Measurements from ENCODE around the gene NREP. TPM values are rescaled to one million over a fixed set of nuclear protein-coding genes. Genes with fewer than 3 reads are reported as not detected.

The NREP gene
- total RNA-seq, 1 donor from 2014 or later, result 1,006 TPM

DNA sequence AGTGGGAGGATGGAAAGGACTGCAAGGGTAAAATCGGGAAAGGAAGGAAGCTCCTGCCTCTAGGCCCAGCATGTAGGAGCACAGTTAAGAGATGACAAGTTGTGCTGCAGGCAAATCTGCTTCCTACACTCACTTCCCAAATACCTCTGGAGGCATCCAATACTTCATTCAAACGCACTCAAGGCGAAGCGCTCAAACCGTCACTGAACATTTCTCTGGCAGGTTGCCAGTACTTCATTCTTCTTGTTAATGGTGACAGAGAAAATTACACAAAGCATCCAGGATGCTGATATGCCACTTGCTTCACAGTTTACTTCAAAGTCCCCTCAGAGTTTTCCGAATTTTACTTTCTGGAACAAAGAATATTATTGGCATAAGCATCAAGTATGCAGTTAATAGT lies 59.8 kb downstream of the NREP start:
- H3K4me1 Mint-ChIP-seq (ENCODE audit: low read depth), result peaks cover 32% of the 10 kb centered on the region
- no peak overlapping the region for H3K27ac Mint-ChIP-seq (ENCODE audit: unreplicated experiment)
- no peaks in the 10 kb centered on the region for H3K9me3 Mint-ChIP-seq (ENCODE audit: low read depth)
- DNase-seq (ENCODE audit: low spot score), result no peak
- H3K4me3 Mint-ChIP-seq (ENCODE audit: unreplicated experiment), result no peak overlapping the region
- TF ChIP-seq, protein P1, sequence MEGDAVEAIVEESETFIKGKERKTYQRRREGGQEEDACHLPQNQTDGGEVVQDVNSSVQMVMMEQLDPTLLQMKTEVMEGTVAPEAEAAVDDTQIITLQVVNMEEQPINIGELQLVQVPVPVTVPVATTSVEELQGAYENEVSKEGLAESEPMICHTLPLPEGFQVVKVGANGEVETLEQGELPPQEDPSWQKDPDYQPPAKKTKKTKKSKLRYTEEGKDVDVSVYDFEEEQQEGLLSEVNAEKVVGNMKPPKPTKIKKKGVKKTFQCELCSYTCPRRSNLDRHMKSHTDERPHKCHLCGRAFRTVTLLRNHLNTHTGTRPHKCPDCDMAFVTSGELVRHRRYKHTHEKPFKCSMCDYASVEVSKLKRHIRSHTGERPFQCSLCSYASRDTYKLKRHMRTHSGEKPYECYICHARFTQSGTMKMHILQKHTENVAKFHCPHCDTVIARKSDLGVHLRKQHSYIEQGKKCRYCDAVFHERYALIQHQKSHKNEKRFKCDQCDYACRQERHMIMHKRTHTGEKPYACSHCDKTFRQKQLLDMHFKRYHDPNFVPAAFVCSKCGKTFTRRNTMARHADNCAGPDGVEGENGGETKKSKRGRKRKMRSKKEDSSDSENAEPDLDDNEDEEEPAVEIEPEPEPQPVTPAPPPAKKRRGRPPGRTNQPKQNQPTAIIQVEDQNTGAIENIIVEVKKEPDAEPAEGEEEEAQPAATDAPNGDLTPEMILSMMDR (IDR thresholded peaks at IDR 0.05), result no peak
- H3K36me3 Mint-ChIP-seq (ENCODE audit: low read depth), result no peaks in the 10 kb centered on the region
- H3K27me3 Mint-ChIP-seq (ENCODE audit: low read depth), result no peaks in the 10 kb centered on the region

DNA sequence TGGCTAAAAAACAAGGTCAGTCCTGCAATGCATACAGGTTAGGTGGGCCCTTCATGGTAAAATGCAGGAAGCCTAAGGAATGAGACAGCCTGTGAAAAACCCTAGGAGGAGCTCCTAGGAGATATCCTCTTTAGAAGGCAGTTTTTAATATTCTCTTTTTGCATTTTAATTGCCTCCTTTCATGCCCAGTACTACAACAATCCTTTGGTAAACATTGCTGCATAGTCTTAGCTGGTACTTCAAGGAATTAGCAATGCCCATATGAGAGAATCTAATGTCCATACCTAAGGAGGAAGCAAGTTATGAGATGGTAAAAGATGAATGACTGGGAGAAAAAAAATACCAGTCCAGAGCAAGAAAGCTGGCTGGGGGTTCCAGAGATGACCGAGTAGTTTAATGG lies 61.0 kb downstream of the NREP start:
- Mint-ChIP-seq H3K36me3 (ENCODE audit: low read depth) (no peaks in the 10 kb centered on the region), H3K27me3 (ENCODE audit: low read depth) (no peaks in the 10 kb centered on the region), H3K4me1 (ENCODE audit: low read depth) (peaks cover 32% of the 10 kb centered on the region), H3K27ac (ENCODE audit: unreplicated experiment) (no peak overlapping the region), H3K4me3 (ENCODE audit: unreplicated experiment) (no peak overlapping the region), H3K9me3 (ENCODE audit: low read depth) (no peaks in the 10 kb centered on the region)
- TF ChIP-seq, protein P1 (IDR thresholded peaks at IDR 0.05), result no peak
- no peak for DNase-seq (ENCODE audit: low spot score)

DNA sequence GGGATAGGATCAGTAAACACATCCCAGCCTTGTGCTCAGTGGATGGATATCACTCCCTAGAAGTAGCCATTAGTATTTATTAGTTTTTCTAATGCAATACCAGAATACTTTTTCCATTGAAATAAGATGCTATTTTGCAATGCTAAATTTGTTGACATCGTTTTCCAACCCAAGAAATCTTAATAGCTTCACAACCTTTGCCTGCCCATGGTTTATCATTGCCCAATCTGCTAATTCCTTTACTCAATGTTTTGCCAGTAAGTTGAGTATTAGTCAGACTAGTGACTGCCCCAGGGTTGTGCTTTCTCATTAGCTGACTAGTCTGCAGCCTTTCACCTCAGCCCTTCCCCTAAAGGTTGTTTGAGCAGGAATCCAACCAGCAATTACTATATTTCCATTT lies 62.9 kb downstream of the NREP start:
- Mint-ChIP-seq H3K36me3 (ENCODE audit: low read depth) (no peaks in the 10 kb centered on the region), H3K27me3 (ENCODE audit: low read depth) (no peaks in the 10 kb centered on the region), H3K4me1 (ENCODE audit: low read depth) (peaks cover 27% of the 10 kb centered on the region), H3K9me3 (ENCODE audit: low read depth) (no peaks in the 10 kb centered on the region), H3K4me3 (ENCODE audit: unreplicated experiment) (no peak overlapping the region), H3K27ac (ENCODE audit: unreplicated experiment) (no peak overlapping the region)
- TF ChIP-seq, protein P1 (IDR thresholded peaks at IDR 0.05), result no peak
- no peak for DNase-seq (ENCODE audit: low spot score)

DNA sequence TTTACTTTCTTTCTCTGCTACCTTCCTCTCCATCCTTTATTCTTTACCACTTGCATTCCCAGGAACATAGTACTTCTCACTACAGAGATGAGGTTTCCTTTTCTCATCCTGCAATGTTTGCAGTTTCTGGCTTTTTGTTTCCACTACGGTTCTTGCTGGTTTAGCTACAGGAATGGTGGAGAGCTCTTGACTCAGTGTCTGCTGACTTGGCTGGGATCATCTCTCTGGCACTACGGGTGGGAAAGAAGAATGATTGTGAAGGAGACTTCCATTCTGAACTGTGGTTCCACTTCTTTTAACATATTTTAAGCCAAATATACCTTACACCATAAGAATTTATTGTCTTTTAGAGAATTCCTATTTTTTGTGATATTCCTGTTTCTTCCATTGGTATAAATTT lies 65.1 kb downstream of the NREP start:
- no peaks in the 10 kb centered on the region for H3K9me3 Mint-ChIP-seq (ENCODE audit: low read depth)
- no peak overlapping the region for H3K4me3 Mint-ChIP-seq (ENCODE audit: unreplicated experiment)
- TF ChIP-seq, protein P1 (IDR thresholded peaks at IDR 0.05), result no peak
- no peaks in the 10 kb centered on the region for H3K27me3 Mint-ChIP-seq (ENCODE audit: low read depth)
- H3K4me1 Mint-ChIP-seq (ENCODE audit: low read depth), result peaks cover 11% of the 10 kb centered on the region
- H3K27ac Mint-ChIP-seq (ENCODE audit: unreplicated experiment), result no peak overlapping the region
- DNase-seq (ENCODE audit: low spot score), result no peak
- no peaks in the 10 kb centered on the region for H3K36me3 Mint-ChIP-seq (ENCODE audit: low read depth)

DNA sequence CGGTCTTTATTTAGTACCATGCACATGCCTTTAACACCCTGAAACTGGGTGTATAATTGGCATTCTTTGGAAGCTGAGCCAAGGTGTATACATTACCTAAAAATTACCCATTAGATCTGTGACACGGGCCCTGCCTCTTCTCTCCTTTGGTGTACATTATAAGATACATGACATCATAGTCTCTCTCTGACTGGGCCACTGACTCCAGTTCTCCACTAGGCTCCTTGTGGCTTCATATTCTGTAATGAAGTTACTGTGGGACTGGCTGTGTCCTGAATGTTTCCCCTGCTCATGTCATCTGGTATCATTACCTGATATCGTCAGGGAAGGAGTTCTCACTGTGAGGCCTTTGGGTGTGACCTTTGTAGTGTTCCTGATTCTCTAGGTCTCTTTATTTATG lies 65.5 kb downstream of the NREP start:
- TF ChIP-seq, protein P1 (IDR thresholded peaks at IDR 0.05), result no peak
- Mint-ChIP-seq H3K27ac (ENCODE audit: unreplicated experiment) (no peak overlapping the region), H3K4me3 (ENCODE audit: unreplicated experiment) (no peak overlapping the region), H3K4me1 (ENCODE audit: low read depth) (peaks cover 10% of the 10 kb centered on the region), H3K27me3 (ENCODE audit: low read depth) (no peaks in the 10 kb centered on the region), H3K36me3 (ENCODE audit: low read depth) (no peaks in the 10 kb centered on the region), H3K9me3 (ENCODE audit: low read depth) (peaks cover 3% of the 10 kb centered on the region)
- no peak for DNase-seq (ENCODE audit: low spot score)
